Measurements from ENCODE around the gene SLC5A9.
A peak's percentile ranks its signal among the peaks of the same experiment; 100 is the strongest.
"Not testable (repeated sequence)": the region's sequence is repeated elsewhere in the genome, so short reads cannot be mapped to it uniquely, and the experiment has no call there.

The SLC5A9 gene

DNA sequence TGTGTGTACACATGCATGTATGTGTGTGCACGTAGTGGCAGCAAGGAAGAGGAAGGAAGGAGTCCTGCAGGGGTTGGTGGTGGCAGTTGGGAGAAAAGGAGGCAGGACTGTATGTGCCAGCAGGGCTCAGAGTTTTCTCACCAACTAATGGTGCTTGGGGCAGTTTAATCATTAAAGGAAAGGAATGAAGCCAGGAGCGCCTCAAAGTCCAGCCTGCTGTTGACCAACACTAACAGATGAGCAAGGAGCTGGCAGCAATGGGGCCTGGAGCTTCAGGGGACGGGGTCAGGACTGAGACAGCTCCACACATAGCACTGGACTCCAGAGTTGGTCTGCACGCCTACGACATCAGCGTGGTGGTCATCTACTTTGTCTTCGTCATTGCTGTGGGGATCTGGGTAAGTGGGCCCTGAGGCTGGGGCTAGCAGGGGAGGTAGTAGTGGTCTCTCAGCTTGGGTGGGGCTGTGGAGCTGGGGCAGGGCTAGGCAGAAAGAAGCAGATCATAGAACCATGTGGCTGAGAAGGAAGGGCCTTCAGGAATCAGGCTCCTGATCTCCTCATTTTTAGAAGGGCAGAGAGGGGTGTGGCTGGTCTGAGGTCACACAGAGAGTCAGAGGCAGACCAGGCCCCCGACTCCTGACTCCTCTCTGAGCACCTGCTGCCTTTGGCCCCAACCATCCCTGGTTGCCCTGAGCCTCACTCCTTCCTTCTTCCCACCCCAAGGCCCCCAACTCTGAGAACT, at the start of gene SLC5A9:
TSS of gene SLC5A9 (plus strand) at position 216 of the 742 bp plus-strand sequence. CDS start at position 237, 21 bp downstream.
- no peak for DNase-seq

GRCh38 chr1:48175116-48175515, 47.4 kb upstream of the SLC5A9 start:
- DNase-seq = no peak

GRCh38 chr1:48177257-48177656, 45.3 kb upstream of the SLC5A9 start:
- no peak for DNase-seq

- no peak for DNase-seq
Observed at GRCh38 chr1:48181669-48182367, 40.7 kb upstream of the SLC5A9 start.

DNA sequence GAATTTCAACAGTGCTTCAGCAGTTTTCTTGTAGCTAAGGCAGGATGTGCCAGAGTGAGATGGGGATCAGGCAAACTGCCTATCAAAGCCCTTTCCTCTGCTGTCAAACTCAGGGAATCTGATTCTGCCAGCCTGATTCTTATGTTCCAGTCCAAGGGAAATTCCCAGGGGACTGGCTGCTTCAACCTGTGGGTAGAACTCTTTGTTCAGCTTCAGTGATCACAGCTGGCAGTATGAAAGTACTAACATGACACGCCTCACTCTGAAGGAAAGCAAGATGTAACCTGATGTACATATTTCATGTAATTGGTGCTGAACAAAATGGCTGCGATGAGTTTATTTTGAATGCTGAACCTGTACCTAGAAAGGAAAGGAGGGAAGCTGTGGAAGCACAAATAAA, 40.1 kb upstream of the SLC5A9 start:
- DNase-seq = no peak

DNA sequence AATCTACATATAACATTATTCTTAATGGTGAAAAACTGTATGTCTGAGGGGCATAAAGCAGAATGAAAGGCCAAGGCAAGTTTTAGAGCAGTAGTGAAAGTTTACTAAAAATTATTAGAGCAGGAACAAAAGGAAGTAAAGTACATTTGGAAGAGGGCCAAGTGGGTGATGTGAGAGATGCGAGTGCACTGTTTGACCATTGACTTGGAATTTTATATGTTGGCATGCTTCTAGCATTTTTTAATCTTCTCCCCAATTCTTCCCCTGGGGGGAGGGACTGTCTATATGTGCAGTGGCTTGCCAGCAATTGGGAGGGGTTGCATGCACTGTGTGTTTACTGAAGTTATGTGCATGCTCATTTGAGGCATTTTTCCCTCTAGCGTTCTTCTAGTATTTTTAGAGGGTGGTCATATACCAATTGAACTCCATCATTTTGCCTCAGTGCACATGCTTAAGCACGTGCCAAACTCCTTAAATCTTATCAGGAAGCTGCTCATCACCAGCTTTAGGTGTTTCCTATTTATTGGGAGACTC, 36.1 kb upstream of the SLC5A9 start:
- no peak for DNase-seq

DNA sequence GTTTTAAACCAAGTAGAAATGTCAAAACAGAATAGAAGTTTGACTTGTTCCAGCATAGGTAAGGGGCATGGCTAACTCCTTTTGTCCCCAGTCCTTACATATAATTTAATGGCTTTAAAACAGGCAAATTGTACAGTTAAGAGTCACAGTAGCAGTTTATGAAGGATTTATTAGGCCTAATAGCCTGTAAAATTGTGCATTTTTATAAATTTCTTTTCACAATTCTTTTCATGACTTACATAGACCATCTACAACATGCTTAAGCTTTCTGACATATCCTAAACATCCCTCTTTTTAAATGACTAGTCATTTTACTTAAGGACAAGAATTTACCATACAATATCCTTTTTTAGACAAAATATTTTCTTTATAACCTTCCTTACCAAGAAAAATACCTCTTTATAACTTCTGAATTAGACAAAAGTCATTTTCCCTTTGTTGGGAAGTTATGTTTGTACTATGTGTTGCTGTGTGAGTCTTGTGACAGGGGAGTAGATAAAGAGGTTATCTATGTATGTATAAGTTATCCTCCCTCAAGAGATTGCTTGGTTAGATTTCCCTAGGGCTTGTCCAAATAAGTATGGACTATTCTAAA, 34.5 kb upstream of the SLC5A9 start:
- DNase-seq = no peak

DNA sequence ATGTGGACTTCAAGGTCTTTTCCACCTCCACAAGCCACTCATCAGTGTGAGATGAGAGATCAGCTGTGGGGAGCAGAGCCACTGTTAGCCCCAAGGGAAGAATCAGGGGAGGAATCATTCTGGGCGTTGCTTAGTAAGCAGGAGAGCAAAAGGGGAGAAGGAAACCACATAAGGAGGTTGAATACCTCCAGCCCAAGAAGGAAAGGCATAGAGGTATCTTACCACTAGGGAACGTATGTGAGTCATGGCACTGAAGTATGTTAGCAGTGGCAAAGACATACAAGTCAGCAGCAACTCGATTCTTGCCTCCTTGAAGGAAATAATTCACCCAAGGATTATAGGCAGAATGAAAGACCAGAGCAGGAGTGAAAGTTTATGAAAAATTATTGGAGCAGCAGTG, 31.6 kb upstream of the SLC5A9 start:
- DNase-seq = no peak

DNA sequence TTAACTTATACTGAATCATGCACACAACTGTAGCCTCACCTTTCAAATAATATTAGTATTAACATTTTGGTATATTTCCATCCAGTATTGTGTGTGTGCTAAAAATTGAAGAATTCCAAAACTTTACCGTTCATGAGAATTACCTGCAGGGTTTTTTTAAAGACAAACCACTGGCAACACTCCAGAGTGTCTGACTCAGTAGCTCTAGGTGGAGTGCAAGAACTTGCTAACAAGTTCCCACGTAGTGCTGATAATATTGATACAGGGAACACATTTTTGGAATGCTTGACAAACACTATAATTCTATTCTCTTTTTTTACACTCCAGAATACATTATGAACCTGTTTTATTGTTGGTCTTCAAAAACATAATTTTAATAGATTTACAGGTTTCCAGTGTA, 27.7 kb upstream of the SLC5A9 start:
- no peak for DNase-seq

DNA sequence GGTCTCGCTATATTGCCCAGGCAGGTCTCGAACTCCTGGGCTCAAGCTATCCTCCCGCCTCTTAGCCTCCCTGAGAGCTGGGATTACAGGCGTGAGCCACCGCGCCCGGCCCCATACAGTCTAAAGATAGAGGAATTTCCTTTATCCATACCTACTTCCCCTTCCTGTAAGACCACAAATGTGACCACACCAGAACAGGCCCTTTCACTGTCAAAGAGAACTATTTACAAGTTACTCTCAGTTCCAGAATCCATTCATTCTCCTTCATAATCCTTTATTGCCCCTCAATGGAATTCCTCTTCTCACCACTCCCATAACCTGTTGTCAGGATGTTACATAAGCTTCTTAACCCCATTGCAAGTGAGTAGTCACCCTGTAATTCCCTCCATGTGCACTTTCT, 26.3 kb upstream of the SLC5A9 start:
- no peak for DNase-seq

DNA sequence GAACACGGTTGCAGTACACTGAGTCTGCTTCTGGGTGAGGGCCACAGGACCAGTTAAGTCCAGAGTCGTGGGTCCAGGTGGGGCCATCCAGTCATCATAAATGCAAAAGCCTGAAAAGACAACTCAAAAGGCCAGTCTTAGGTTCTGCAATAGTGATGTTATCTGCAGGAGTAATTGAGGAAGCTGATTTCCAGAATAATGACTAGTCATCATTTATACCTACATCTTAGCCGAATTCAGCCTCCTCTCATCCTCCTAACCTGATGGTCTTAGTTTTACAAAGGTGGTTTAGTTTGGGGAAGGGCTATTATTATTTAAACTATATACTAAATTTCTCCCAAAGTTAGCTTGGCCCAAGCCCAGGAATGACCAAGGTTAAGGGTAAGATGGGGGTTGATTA, 23.5 kb upstream of the SLC5A9 start:
- no peak for DNase-seq

GRCh38 chr1:48200166-48200900, 22.2 kb upstream of the SLC5A9 start:
- DNase-seq = no peak

DNA sequence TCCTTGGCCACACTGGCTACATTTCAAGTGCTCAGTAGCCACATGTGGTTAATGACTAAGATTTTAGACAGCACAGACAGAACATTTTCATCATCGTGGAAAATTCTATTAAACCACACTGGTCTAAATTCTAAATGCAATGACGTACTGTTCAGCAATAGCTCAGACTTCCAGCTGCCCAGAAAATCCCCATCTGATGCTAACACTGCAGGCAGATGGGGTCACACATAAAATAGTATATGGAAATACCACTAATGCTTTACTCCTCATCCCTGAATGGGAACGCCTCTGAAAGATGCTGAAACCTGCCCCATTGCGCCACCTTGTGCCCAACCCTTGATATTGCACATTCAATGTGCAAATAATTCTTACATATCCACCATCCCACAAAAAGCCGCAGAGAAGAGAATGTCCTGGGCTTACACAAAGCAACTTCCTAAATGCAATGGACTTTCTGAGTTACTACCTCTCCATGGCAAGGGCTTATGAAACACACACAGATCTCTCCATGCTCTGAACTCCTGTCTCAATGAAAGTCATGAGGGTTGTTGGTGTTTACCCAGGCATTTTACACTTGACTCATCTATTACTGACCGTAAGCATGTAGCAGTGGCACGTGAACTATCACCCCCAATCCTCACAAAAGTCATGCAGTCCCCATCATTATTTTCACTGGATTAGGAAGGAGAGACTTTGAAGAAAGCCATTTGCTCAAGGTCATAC, 20.3 kb upstream of the SLC5A9 start:
- DNase-seq = peak; percentile 66

DNA sequence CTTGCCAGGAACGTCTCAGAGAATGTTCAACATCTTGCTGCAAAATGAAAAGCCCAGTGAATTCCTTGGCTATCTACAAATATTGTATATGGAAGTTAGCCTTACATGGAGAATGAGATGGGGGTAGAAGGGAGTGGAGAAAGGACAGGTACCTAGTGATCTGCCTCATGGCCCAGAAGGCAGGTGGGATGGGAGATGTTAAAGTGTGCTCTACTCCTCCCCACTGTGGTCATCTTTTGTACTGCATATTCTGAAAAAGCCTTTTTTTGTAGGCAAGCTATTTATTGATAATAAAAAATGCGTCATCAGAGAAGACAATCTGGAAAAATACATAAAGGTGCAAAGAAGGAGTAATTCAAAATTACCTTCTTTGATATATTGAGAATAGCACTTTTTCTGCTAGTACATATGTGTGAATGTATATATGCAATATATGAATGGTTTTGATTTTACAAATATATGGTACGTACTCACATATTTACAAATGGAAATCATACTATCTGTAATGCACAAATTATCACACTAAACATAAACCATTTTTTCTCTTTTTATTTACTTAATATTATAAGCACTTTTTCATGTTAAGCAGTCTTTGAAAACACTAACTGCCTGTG, 19.1 kb upstream of the SLC5A9 start:
- DNase-seq = no peak

GRCh38 chr1:48205522-48205921, 17.0 kb upstream of the SLC5A9 start:
- DNase-seq = no peak

GRCh38 chr1:48206371-48206770, 16.1 kb upstream of the SLC5A9 start:
- DNase-seq = no peak

- DNase-seq = no peak
Observed at GRCh38 chr1:48207131-48207530, 15.4 kb upstream of the SLC5A9 start.

- no peak for DNase-seq
Observed at GRCh38 chr1:48207536-48208075, 14.9 kb upstream of the SLC5A9 start.

DNA sequence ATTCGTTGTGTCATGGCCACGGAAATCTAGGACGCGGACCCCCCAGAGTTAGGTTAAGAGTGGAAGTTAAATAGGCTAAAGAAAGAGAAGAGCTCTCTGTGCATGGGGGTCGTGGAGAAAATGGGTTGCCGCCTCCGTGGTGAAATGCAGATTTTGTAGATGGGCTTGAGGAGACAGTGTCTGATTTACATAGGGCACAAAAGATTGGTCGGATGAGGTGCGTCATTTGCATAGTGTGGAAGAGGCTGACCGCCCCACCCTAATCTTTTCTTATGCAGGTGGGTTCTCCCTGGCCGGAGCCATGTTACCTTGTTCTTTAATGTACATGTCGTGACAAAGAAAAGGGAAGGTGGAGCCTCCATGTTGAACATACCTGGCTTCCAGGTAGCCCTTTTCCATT, 14.3 kb upstream of the SLC5A9 start:
- DNase-seq = no peak

DNA sequence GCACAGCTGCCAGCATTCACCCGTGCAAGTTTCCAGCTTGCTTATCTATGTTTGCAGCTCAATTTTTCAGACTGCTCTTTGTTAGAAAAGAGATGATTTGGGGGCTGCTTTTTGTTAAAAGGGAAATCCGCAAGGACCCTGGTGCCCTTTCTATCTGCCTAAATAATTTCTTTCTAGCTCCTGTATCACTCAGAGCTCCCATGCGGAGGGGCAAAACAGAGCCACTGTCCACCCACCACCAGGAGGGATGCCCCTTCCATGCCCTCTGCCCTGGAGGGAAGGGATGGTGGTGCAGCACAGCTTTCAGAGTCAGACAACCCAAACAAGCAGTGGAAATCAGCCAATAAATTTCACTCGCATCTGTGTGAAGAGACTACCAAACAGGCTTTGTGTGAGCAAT, 13.9 kb upstream of the SLC5A9 start:
- no peak for DNase-seq

GRCh38 chr1:48213462-48213861, 9.1 kb upstream of the SLC5A9 start:
- DNase-seq = not testable (repeated sequence)

GRCh38 chr1:48214366-48214765, 8.2 kb upstream of the SLC5A9 start:
- not testable (repeated sequence) for DNase-seq

Data from CD4-positive, alpha-beta T cell treated with Interleukin-6 for 4 hours (primary cell).